GM19193 (cell line): ENCODE results near the gene FTSJ1.

Experiments used
- POLR2A ChIP-seq: IDR thresholded peaks from 4 replicates; pipeline ENCODE4 v1.6.1; 2011; ENCODE audit not compliant: insufficient read depth, insufficient read length; ENCODE audit errors: extremely low read depth

Gene FTSJ1

GRCh38 chrX:48487362-48487798 is 11.4 kb downstream of the FTSJ1 start:
- TF ChIP-seq POLR2A: no peak

- no peak for TF ChIP-seq POLR2A
Measured at GRCh38 chrX:48488034-48488433, 12.0 kb downstream of the FTSJ1 start.

GRCh38 chrX:48489296-48489695 is 13.3 kb downstream of the FTSJ1 start:
- no peak for TF ChIP-seq POLR2A

GRCh38 chrX:48489892-48490291 is 13.9 kb downstream of the FTSJ1 start:
- TF ChIP-seq POLR2A: no peak

- no peak for TF ChIP-seq POLR2A
Measured at GRCh38 chrX:48490661-48491060, 14.7 kb downstream of the FTSJ1 start.

GRCh38 chrX:48491809-48492208 is 15.8 kb downstream of the FTSJ1 start:
- no peak for TF ChIP-seq POLR2A

GRCh38 chrX:48492293-48492910 is 16.4 kb downstream of the FTSJ1 start:
- no peak for TF ChIP-seq POLR2A

- TF ChIP-seq POLR2A: no peak
Measured at GRCh38 chrX:48493890-48494364, 17.9 kb downstream of the FTSJ1 start.

- no peak for TF ChIP-seq POLR2A
Measured at GRCh38 chrX:48496660-48497059, 20.7 kb downstream of the FTSJ1 start.

- TF ChIP-seq POLR2A: no peak
Measured at GRCh38 chrX:48497871-48498270, 21.9 kb downstream of the FTSJ1 start.

GRCh38 chrX:48498374-48498809 is 22.4 kb downstream of the FTSJ1 start:
- TF ChIP-seq POLR2A: no peak

GRCh38 chrX:48504261-48504660 is 28.3 kb downstream of the FTSJ1 start:
- TF ChIP-seq POLR2A: no peak

GRCh38 chrX:48505481-48505880 is 29.5 kb downstream of the FTSJ1 start:
- TF ChIP-seq POLR2A: no peak

GRCh38 chrX:48507246-48507645 is 31.2 kb downstream of the FTSJ1 start:
- TF ChIP-seq POLR2A: no peak

GRCh38 chrX:48508400-48509244 is 32.6 kb downstream of the FTSJ1 start, which contains the start of gene PORCN:
Gene PORCN (plus strand): TSS chrX:48508992. CDS start chrX:48509821, 829 bp downstream.
- peak; percentile 67 for TF ChIP-seq POLR2A

GRCh38 chrX:48509245-48509590 is 33.2 kb downstream of the FTSJ1 start:
- no peak for TF ChIP-seq POLR2A
